ENCODE data around the gene SEPTIN6.

Gene SEPTIN6

GRCh38 chrX:119735467-119735866 is 42.5 kb upstream of the SEPTIN6 start:
- TF ChIP-seq, protein P1, sequence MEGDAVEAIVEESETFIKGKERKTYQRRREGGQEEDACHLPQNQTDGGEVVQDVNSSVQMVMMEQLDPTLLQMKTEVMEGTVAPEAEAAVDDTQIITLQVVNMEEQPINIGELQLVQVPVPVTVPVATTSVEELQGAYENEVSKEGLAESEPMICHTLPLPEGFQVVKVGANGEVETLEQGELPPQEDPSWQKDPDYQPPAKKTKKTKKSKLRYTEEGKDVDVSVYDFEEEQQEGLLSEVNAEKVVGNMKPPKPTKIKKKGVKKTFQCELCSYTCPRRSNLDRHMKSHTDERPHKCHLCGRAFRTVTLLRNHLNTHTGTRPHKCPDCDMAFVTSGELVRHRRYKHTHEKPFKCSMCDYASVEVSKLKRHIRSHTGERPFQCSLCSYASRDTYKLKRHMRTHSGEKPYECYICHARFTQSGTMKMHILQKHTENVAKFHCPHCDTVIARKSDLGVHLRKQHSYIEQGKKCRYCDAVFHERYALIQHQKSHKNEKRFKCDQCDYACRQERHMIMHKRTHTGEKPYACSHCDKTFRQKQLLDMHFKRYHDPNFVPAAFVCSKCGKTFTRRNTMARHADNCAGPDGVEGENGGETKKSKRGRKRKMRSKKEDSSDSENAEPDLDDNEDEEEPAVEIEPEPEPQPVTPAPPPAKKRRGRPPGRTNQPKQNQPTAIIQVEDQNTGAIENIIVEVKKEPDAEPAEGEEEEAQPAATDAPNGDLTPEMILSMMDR (IDR thresholded peaks at IDR 0.05; ENCODE audit: insufficient read depth, low read length): no peak
- TF ChIP-seq REST (IDR thresholded peaks at IDR 0.05; ENCODE audit: insufficient replicate concordance, low read depth) (no peak), POLR2AphosphoS5 (IDR thresholded peaks at IDR 0.05; ENCODE audit: low read depth) (no peak), SPI1 (IDR thresholded peaks at IDR 0.05; ENCODE audit: borderline replicate concordance, low read depth) (no peak), GABPA (IDR thresholded peaks at IDR 0.05; ENCODE audit: low read depth) (no peak)
- H3K27ac ChIP-seq (replicated peaks): peak overlapping the region; percentile 67
- no peaks in the 10 kb centered on the region for H3K27me3 ChIP-seq (ENCODE audit: insufficient read depth, poor library complexity, severe bottlenecking)
- DNase-seq (ENCODE audit: low read depth in 1 of 2, low spot score in 1 of 2): no peak
- H3K4me3 ChIP-seq (replicated peaks; ENCODE audit: insufficient read depth, low read length): no peak overlapping the region

GRCh38 chrX:119734897-119735339 is 42.0 kb upstream of the SEPTIN6 start:
- Histone ChIP-seq H3K27me3 (ENCODE audit: insufficient read depth, poor library complexity, severe bottlenecking) (no peaks in the 10 kb centered on the region), H3K27ac (replicated peaks) (peak overlapping the region; percentile 67), H3K4me3 (replicated peaks; ENCODE audit: insufficient read depth, low read length) (no peak overlapping the region)
- DNase-seq (ENCODE audit: low read depth in 1 of 2, low spot score in 1 of 2): peak in 1 of 2 experiments; percentile 90
- TF ChIP-seq POLR2AphosphoS5 (IDR thresholded peaks at IDR 0.05; ENCODE audit: low read depth): peak; percentile 39; the same call in 1 of the 2 replicates
- no peak for TF ChIP-seq GABPA (IDR thresholded peaks at IDR 0.05; ENCODE audit: low read depth)
- peak; percentile 56; the same call in 1 of the 2 replicates for TF ChIP-seq SPI1 (IDR thresholded peaks at IDR 0.05; ENCODE audit: borderline replicate concordance, low read depth)

DNA sequence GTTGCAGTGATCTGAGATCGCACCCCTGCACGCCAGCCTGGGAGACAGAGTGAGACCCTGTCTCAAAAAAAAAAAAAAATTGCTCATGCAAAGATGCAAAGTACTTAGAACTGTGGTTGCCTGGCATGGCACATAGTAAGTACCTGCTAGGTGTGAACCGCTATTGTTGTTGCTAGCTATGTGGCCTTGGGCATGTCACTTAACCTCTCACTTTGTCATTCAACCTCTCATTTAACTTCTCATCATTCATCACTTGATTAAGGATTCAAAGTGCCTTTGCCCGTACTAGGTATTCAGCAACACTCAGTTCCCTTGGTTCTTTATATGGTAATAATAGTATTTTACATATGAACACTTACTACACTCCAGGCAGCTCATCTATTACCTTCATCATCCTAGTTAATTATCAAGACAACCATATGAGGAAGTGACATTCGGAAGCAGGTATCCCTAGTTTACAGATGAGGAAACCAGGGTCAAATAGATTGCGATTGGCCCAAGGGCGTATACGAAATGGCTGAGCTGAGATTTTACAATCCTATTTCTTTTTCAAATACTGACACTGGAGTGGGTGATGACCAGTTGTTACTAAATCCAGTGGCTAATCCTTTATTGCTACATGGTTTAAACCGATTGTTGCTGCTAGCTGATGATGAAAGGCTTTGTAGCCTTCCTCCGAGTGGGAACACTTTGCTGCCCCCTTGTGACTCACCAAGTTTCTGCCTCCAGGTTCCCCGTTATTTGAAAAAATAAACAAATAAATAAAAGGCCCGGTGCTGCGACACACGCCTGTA is 36.6 kb upstream of the SEPTIN6 start:
- DNase-seq (ENCODE audit: low read depth in 1 of 2, low spot score in 1 of 2): peak in 1 of 2 experiments; percentile 88
- H3K27ac ChIP-seq (replicated peaks): no peak overlapping the region; the same call in 1 of the 2 replicates
- no peaks in the 10 kb centered on the region for H3K27me3 ChIP-seq (ENCODE audit: insufficient read depth, poor library complexity, severe bottlenecking)
- H3K4me3 ChIP-seq (replicated peaks; ENCODE audit: insufficient read depth, low read length): no peak overlapping the region
- no peak for TF ChIP-seq POLR2AphosphoS5 (IDR thresholded peaks at IDR 0.05; ENCODE audit: low read depth)
- no peak for TF ChIP-seq REST (IDR thresholded peaks at IDR 0.05; ENCODE audit: insufficient replicate concordance, low read depth)
- TF ChIP-seq GABPA (IDR thresholded peaks at IDR 0.05; ENCODE audit: low read depth): no peak
- TF ChIP-seq SPI1 (IDR thresholded peaks at IDR 0.05; ENCODE audit: borderline replicate concordance, low read depth): peak; percentile 66; the same call in 1 of the 2 replicates
- TF ChIP-seq, protein P1 (IDR thresholded peaks at IDR 0.05; ENCODE audit: insufficient read depth, low read length): peak; percentile 20

GRCh38 chrX:119728487-119728886 is 35.5 kb upstream of the SEPTIN6 start:
- H3K27ac ChIP-seq (replicated peaks): no peak overlapping the region
- no peak for DNase-seq (ENCODE audit: low read depth in 1 of 2, low spot score in 1 of 2)
- no peak for TF ChIP-seq SPI1 (IDR thresholded peaks at IDR 0.05; ENCODE audit: borderline replicate concordance, low read depth)
- TF ChIP-seq, protein P1 (IDR thresholded peaks at IDR 0.05; ENCODE audit: insufficient read depth, low read length): no peak
- TF ChIP-seq REST (IDR thresholded peaks at IDR 0.05; ENCODE audit: insufficient replicate concordance, low read depth): no peak
- TF ChIP-seq POLR2AphosphoS5 (IDR thresholded peaks at IDR 0.05; ENCODE audit: low read depth): no peak
- no peak for TF ChIP-seq GABPA (IDR thresholded peaks at IDR 0.05; ENCODE audit: low read depth)

More at GRCh38 chrX:119728487-119728886, 35.5 kb upstream of the SEPTIN6 start:
- Histone ChIP-seq H3K27me3 (ENCODE audit: insufficient read depth, poor library complexity, severe bottlenecking) (no peaks in the 10 kb centered on the region), H3K4me3 (replicated peaks; ENCODE audit: insufficient read depth, low read length) (no peak overlapping the region)

All from HL-60 (cell line).